22Rv1 (cell line): ENCODE results near the gene ELK3.

Experiments
- H3K27ac ChIP-seq: fragments of 450-650 bp; 2 replicates; pipeline ENCODE4 v1.5.1; 2017
- CTCF ChIP-seq: fragments of 450-650 bp; IDR thresholded peaks from 2 replicates; pipeline ENCODE4 v1.5.1; 2017; ENCODE audit warnings: mild to moderate bottlenecking
- ZFX ChIP-seq: fragments of 450-650 bp; IDR thresholded peaks from 2 replicates; pipeline ENCODE4 v1.6.1; 2017; ENCODE audit warnings: antibody characterized with exemption, borderline replicate concordance

Gene ELK3

DNA sequence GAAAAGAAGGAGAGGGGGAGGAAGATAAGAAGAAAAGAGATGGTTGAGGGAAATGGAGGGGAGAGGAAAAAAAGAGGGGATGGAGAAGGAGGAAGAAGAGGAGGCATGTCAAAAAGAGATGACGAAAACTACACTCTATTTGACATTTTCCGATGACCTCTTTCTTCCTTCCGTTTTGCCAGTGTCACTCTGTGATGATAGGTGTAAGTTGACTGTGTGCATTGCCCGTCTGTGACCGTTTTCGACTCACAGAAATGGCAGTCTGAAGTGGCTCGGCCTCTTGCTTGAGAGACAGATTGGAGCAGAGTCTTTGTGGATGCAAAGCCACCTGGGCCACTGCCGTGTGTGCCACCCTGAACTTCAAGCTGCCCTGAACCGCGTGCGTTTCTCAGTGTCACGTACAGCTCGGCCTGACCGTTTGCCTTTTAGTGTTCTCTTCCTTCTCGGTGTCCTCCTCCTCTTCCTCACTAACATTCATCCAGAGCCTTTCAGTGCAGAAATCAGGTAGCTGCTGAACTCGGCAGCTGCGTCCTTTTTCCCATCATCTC, 32.7 kb downstream of the ELK3 start:
- no peak overlapping the region for H3K27ac ChIP-seq
- no peak for TF ChIP-seq ZFX
- TF ChIP-seq CTCF, result no peak

GRCh38 chr12:96227365-96228106, 33.4 kb downstream of the ELK3 start:
- no peak overlapping the region for H3K27ac ChIP-seq
- TF ChIP-seq ZFX (no peak), CTCF (no peak)

- H3K27ac ChIP-seq, result no peak overlapping the region
- TF ChIP-seq CTCF, result no peak
- TF ChIP-seq ZFX, result no peak
Measured at GRCh38 chr12:96228566-96229248, 34.5 kb downstream of the ELK3 start.

DNA sequence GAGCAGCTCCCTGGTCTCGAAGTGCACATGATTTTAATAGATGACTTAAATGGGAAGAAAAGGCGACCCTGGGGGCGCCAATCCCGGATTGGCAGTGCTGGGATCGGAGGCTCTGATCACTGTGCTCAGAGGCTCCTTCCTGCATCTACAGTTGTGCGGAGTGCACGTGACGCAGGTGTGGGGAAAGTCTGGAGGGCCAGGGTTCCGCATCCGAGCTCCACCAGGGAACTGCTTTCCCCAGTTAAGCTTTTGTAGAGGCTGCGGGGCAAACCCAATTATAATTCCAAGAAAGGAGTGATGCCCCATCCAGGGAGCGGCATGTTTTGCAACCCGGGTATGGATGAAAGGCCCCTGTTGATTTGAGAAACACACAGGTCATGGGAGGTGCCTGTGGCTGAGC, 36.5 kb downstream of the ELK3 start:
- H3K27ac ChIP-seq, result no peak overlapping the region
- no peak for TF ChIP-seq CTCF
- no peak for TF ChIP-seq ZFX

DNA sequence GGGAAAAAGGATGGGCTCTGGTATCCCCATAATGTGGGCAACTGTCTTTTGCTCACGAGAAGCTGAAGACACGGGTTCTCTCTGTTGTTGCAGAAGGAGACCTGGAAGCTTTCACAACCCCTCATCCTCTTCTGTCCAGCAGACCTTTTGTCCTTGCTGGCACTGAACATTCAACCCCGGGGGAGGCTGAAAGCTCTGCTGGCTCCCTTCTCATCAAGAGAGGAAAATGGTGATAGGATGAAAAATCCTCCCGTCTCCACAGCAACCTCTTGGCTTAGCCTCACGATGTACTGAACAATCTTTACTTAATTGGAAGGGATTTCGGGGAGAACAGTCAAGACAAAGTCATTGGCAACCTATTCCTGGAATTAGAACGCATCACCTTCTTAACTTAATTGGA, 39.0 kb downstream of the ELK3 start:
- no peak for TF ChIP-seq CTCF
- no peak for TF ChIP-seq ZFX
- no peak overlapping the region for H3K27ac ChIP-seq

- no peak overlapping the region for H3K27ac ChIP-seq
Measured at GRCh38 chr12:96233939-96234461, 39.8 kb downstream of the ELK3 start.

More at GRCh38 chr12:96233939-96234461, 39.8 kb downstream of the ELK3 start:
- no peak for TF ChIP-seq CTCF
- no peak for TF ChIP-seq ZFX
